Stomach (tissue), 9 donors: ENCODE results near the gene FBXO2. TPM values are rescaled to one million over a fixed set of nuclear protein-coding genes. Genes with fewer than 3 reads are reported as not detected.

Source experiments
- DNase-seq, 2 donors: peaks; one replicate each; pipeline versions ENCODE4 v3.0.0 to v3.0.0-alpha.2; 2013 to 2019
- H3K27ac ChIP-seq, 5 donors: fragments of 200-600 bp in 4 of 5; sonication (generic) in 4 of 5; one replicate each; pipeline ENCODE4 v1.5.1; 2013 to 2019; ENCODE audit warnings: mild to moderate bottlenecking in 1 of 5, moderate library complexity in 1 of 5
- H3K27me3 ChIP-seq, 3 donors: fragments of 200-600 bp; sonication (generic); one replicate each; pipeline ENCODE4 v1.5.1; 2017 to 2019; ENCODE audit warnings: mixed run types in 1 of 3
- H3K36me3 ChIP-seq, 4 donors: fragments of 200-600 bp; sonication (generic); 1 replicate in 3 of 4; 2 replicates in 1 of 4; pipeline ENCODE4 v1.5.1; 2016 to 2019
- H3K4me1 ChIP-seq, 4 donors: fragments of 200-600 bp; sonication (generic); one replicate each; pipeline ENCODE4 v1.5.1; 2016 to 2019
- H3K4me3 ChIP-seq, 4 donors: fragments of 200-600 bp; sonication (generic) in 3 of 4; one replicate each; pipeline ENCODE4 v1.5.1; 2016 to 2019; ENCODE audit warnings: mild to moderate bottlenecking in 1 of 4
- H3K9me3 ChIP-seq, 4 donors: fragments of 200-600 bp; sonication (generic); one replicate each; pipeline ENCODE4 v1.5.1; 2016 to 2019
- EP300 ChIP-seq: sonication (generic); formaldehyde crosslinking; IDR thresholded peaks from one replicate; pipeline ENCODE4 v1.6.1; 2017; ENCODE audit warnings: antibody characterized with exemption
- POLR2A ChIP-seq, 4 donors: fragments of 450-650 bp; IDR thresholded peaks; one replicate each; pipeline ENCODE4 v1.6.1; 2016; ENCODE audit warnings: antibody characterized with exemption in 4 of 4, control low read depth in 2 of 4, mild to moderate bottlenecking in 1 of 4, moderate library complexity in 1 of 4
- POLR2AphosphoS5 ChIP-seq, 3 donors: sonication (generic); formaldehyde crosslinking; IDR thresholded peaks; one replicate each; pipeline ENCODE4 v1.6.1; 2016; ENCODE audit warnings: antibody characterized with exemption in 3 of 3
- WGBS, 5 donors: extraction: QIAGEN DNeasy Blood & Tissue Kit in 3 of 5; methylation state at CpG; one replicate each; pipeline versions ENCODE4 v1.1.5 to v1.1.7; 2013 to 2018; 5-methylcytosine and 5-hydroxymethylcytosine counted together
- intact Hi-C: fragments of 100-400 bp; cut with DNase I; formaldehyde crosslinking; loops from one replicate; pipeline ENCODE4 v1.15.1; 2023; ENCODE audit warnings: low total_unique reads
- polyA plus RNA-seq, 3 donors: library from polyadenylated mRNA; stranded (reverse); fragments of 200-250 nt; gene quantifications; one replicate each; pipeline ENCODE4 v1.2.3, GENCODE V29; 2013
- total RNA-seq, 5 donors: library from RNA; depleted of rRNA; stranded (reverse); fragments of >200 nt; gene quantifications; one replicate each; pipeline versions ENCODE4 v1.1.0 to v1.2.3, GENCODE V29; 2014 to 2016
- TF ChIP-seq, protein P1 (sequence below), 7 experiments: fragments of 450-650 bp in 4 of 7; fragments of 200-600 bp in 3 of 7; sonication (generic) in 3 of 7; IDR thresholded peaks; one replicate each; pipeline ENCODE4 v1.5.1; 2016 to 2019; ENCODE audit warnings: antibody characterized with exemption in 7 of 7, control low read depth in 2 of 7, mild to moderate bottlenecking in 1 of 7
- donor health status: healthy with polysubstance abuse.
- donor health status: Bipolar disorder and iron deficiency.
- donor health status: healthy.

The FBXO2 gene
- total and polyA plus RNA-seq, 8 donors: 2.5 to 16.7 (median 9.0) TPM; not detected in 2

DNA sequence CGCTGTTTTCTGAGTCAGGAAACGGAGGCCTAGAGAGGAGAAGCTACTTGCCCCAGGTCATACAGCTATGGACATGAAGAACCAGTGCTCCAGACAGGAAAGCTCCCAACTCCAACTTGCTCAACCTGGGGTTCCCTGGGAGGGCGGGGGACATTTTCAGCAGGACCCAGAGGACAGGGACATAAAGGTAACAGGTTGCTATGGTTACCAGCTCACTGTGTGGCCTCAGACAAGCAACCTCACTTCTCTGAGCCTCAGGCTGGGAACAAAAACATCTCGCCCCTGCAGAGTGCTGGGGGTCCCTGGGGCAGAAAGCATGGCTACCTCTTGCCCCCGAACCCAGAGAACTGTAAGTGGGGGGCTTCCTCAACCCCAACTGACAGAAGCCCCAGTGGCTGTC, 16.1 kb downstream of the FBXO2 start:
- WGBS, 5 donors: 38 to 49% (median 41%) methylated on average over 3 to 5 of the region's 5 CpGs
- DNase-seq: no peak
- no peak overlapping the region for H3K4me3 ChIP-seq
- TF ChIP-seq, protein P1, sequence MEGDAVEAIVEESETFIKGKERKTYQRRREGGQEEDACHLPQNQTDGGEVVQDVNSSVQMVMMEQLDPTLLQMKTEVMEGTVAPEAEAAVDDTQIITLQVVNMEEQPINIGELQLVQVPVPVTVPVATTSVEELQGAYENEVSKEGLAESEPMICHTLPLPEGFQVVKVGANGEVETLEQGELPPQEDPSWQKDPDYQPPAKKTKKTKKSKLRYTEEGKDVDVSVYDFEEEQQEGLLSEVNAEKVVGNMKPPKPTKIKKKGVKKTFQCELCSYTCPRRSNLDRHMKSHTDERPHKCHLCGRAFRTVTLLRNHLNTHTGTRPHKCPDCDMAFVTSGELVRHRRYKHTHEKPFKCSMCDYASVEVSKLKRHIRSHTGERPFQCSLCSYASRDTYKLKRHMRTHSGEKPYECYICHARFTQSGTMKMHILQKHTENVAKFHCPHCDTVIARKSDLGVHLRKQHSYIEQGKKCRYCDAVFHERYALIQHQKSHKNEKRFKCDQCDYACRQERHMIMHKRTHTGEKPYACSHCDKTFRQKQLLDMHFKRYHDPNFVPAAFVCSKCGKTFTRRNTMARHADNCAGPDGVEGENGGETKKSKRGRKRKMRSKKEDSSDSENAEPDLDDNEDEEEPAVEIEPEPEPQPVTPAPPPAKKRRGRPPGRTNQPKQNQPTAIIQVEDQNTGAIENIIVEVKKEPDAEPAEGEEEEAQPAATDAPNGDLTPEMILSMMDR (IDR thresholded peaks at IDR 0.05): no peak
- TF ChIP-seq EP300: no peak
- no peak for TF ChIP-seq POLR2A (IDR thresholded peaks at IDR 0.05)
- TF ChIP-seq POLR2AphosphoS5 (IDR thresholded peaks at IDR 0.05): no peak
- peaks cover 0 to 86% (median 0%) of the 10 kb centered on the region in 3 donors for H3K27me3 ChIP-seq
- intact Hi-C loops: loop anchor here (10.0 kb wide), 1 partner anchor 293 kb away; no protein-coding TSS in a partner anchor
- no peaks in the 10 kb centered on the region for H3K4me1 ChIP-seq
- no peaks in the 10 kb centered on the region for H3K36me3 ChIP-seq
- H3K9me3 ChIP-seq: no peaks in the 10 kb centered on the region
- no peak overlapping the region for H3K27ac ChIP-seq

DNA sequence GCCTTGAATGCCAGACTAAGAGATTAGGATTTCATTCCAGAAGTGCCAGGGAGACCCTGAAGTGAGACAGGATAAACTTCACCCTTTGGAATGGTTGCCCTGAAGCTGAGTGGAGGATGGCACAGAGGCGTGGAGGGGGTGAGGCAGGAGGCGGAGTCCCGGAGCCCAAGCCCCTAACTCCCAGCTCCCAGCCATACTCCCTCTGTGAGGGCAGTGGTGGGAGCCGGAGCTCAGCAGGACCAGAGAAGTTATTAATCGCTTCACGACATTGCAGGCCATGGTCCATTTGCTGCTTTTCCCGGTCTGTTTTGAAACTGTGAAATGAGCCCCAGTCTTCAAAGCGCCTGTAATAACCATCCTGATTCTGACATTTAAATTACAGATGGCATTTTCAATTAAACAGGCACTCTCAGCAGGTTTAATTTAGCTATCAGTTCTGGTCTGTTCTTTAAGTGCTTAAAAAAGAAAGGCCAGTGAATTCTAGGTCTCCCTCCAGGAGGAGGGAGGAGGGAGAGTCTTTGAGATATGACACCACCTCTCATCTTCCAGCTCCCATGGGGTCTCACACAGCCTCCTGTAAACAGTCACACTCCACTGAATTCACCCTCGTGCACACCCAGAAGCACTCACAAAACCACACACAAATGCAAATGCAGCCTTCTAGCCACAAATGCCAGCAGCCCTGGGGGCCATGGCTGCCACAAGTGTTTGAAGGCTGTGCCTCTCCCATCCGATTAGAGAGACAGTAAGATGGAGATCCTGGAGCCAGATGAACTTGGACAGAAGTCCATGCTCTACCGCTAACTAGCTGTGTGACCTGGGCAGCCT, 19.6 kb downstream of the FBXO2 start:
- no peak for DNase-seq
- TF ChIP-seq POLR2A (IDR thresholded peaks at IDR 0.05) (no peak), EP300 (no peak), POLR2AphosphoS5 (IDR thresholded peaks at IDR 0.05) (no peak)
- TF ChIP-seq, protein P1 (IDR thresholded peaks at IDR 0.05): no peak
- no peaks in the 10 kb centered on the region for H3K4me1 ChIP-seq
- peaks cover 0 to 90% (median 6%) of the 10 kb centered on the region in 3 donors for H3K27me3 ChIP-seq
- no peaks in the 10 kb centered on the region for H3K9me3 ChIP-seq
- 70 to 81% (median 76%) methylated on average over 11 of the region's 11 CpGs for WGBS, 5 donors
- no peaks in the 10 kb centered on the region for H3K36me3 ChIP-seq
- intact Hi-C loops: loop anchor here (10.0 kb wide), 1 partner anchor 290 kb away; no protein-coding TSS in a partner anchor
- no peak overlapping the region for H3K27ac ChIP-seq
- no peak overlapping the region for H3K4me3 ChIP-seq

DNA sequence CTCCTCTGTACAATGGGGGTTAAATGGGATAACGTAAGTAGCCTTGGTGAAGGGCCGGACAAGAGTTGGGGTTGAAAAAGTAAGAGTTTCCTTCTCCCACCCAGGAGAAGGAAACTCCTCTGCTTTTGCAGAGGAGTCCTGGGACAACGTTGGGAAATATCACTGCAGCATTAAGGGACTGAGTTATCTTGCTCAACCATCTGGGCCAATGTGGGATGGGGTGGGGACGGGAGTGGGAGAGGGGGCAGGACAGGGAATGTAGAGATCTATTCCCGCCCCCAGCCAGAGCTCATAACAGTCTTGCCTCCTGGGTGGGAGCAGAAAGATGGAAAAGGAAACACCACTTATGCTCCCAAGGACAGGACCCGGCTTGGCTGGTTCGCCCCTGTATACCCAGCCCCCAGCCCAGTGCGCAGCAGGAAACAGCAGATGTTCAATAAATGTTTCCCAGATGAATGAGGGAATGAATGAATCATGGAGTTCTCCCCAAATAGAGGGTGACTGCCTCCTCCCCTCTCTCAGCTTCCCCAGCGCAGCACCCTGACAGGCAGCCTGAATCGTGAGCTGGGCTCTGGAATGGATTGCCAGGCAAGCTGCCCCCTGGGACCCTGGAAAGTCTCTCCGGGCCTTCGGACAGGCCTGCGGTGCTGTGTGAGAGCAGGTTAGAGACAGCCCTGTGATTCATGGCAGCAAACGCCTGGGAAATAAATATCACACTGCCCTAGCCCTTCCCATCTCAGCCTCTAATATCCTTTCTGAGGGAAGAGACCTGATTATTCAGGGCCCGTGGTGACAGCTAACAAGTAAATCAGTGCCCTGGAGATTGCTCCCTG, 24.8 kb downstream of the FBXO2 start:
- TF ChIP-seq POLR2AphosphoS5 (IDR thresholded peaks at IDR 0.05) (no peak), EP300 (no peak), POLR2A (IDR thresholded peaks at IDR 0.05) (no peak)
- TF ChIP-seq, protein P1 (IDR thresholded peaks at IDR 0.05): no peak
- intact Hi-C loops: loop anchor here (10.0 kb wide), 1 partner anchor 285 kb away; no protein-coding TSS in a partner anchor
- no peaks in the 10 kb centered on the region for H3K36me3 ChIP-seq
- H3K27me3 ChIP-seq: peaks cover 0 to 85% (median 6%) of the 10 kb centered on the region in 3 donors
- H3K9me3 ChIP-seq: peaks cover 0 to 4% (median 0%) of the 10 kb centered on the region in 4 donors
- no peaks in the 10 kb centered on the region for H3K4me1 ChIP-seq
- WGBS, 5 donors: 50 to 65% (median 63%) methylated on average over 9 to 15 of the region's 15 CpGs
- no peak overlapping the region for H3K4me3 ChIP-seq
- no peak overlapping the region for H3K27ac ChIP-seq
- no peak for DNase-seq

DNA sequence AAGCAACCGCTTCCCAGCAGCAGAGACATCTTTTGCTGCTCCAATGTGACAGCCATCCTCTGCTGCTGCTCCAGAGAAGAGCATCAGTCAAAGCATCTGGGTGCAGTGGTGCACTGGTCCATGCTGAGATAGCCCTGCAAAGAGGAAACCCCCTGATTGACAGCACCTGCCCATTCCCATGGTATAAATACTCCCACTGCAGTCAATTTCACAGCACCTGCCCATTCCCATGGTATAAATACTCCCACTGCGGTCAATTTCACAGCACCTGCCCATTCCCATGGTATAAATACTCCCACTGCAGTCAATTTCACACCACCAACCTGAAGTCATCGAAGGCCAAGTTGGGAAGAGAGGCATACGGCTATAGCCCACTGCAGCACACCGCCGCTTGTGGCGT, 25.5 kb downstream of the FBXO2 start:
- H3K36me3 ChIP-seq: no peaks in the 10 kb centered on the region
- H3K9me3 ChIP-seq: peaks cover 0 to 4% (median 0%) of the 10 kb centered on the region in 4 donors
- 91 to 94% (median 93%) methylated on average over 7 of the region's 7 CpGs for whole genome bisulfite sequencing, 5 donors

More for the DNA sequence above, 25.5 kb downstream of the FBXO2 start:
- peaks cover 0 to 81% (median 6%) of the 10 kb centered on the region in 3 donors for H3K27me3 ChIP-seq
- no peak for DNase-seq
- no peaks in the 10 kb centered on the region for H3K4me1 ChIP-seq
- TF ChIP-seq POLR2A (IDR thresholded peaks at IDR 0.05): no peak
- no peak for TF ChIP-seq EP300
- TF ChIP-seq, protein P1 (IDR thresholded peaks at IDR 0.05): no peak
- intact Hi-C loops: no loop called here
- no peak overlapping the region for H3K4me3 ChIP-seq
- no peak overlapping the region for H3K27ac ChIP-seq
